ENCODE data around the gene TNFSF12.

DNA sequence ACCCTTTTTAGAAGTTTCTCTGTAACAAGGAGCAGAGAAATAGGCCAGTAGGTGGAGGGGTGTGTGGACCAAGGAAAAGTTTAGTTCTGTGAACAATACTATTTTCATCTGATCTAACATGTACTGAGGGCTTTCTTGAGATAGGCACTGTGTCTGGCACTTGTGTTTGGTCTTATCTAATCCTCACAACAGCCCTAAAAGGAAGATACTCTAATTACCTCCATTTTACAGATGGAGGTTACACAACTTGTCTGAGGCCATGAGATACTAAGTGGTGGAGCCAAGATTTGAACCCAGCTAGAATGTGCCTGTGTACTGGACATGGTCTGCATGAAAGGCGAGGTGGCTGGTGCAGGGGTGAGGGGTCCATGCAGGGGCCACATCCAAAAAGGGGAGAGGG lies 4.5 kb downstream of the TNFSF12 start:
- TF ChIP-seq ZNF317 (CRISPR knock-in tag; IDR thresholded peaks at IDR 0.05; ENCODE audit: borderline replicate concordance, low read depth): no peak
- TF ChIP-seq, protein P1, sequence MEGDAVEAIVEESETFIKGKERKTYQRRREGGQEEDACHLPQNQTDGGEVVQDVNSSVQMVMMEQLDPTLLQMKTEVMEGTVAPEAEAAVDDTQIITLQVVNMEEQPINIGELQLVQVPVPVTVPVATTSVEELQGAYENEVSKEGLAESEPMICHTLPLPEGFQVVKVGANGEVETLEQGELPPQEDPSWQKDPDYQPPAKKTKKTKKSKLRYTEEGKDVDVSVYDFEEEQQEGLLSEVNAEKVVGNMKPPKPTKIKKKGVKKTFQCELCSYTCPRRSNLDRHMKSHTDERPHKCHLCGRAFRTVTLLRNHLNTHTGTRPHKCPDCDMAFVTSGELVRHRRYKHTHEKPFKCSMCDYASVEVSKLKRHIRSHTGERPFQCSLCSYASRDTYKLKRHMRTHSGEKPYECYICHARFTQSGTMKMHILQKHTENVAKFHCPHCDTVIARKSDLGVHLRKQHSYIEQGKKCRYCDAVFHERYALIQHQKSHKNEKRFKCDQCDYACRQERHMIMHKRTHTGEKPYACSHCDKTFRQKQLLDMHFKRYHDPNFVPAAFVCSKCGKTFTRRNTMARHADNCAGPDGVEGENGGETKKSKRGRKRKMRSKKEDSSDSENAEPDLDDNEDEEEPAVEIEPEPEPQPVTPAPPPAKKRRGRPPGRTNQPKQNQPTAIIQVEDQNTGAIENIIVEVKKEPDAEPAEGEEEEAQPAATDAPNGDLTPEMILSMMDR (IDR thresholded peaks at IDR 0.05): no peak
- TF ChIP-seq, protein P2, sequence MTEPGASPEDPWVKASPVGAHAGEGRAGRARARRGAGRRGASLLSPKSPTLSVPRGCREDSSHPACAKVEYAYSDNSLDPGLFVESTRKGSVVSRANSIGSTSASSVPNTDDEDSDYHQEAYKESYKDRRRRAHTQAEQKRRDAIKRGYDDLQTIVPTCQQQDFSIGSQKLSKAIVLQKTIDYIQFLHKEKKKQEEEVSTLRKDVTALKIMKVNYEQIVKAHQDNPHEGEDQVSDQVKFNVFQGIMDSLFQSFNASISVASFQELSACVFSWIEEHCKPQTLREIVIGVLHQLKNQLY (CRISPR knock-in tag; IDR thresholded peaks at IDR 0.05): no peak
- TF ChIP-seq CREB1 (CRISPR knock-in tag; IDR thresholded peaks at IDR 0.05): no peak

All from WTC11 (cell line).